DMS114 treated with DMSO at 0.1 percent for 48 hours (cell line): ENCODE results near the gene NNAT.
"Not testable (repeated sequence)": the region's sequence is repeated elsewhere in the genome, so short reads cannot be mapped to it uniquely, and the experiment has no call there.

ENCODE experiments used
- DNase-seq: peaks from one replicate; lab custom pipeline; 2025; ENCODE audit not compliant: unreplicated experiment; lab: John Stamatoyannopoulos, UW

The NNAT gene

DNA sequence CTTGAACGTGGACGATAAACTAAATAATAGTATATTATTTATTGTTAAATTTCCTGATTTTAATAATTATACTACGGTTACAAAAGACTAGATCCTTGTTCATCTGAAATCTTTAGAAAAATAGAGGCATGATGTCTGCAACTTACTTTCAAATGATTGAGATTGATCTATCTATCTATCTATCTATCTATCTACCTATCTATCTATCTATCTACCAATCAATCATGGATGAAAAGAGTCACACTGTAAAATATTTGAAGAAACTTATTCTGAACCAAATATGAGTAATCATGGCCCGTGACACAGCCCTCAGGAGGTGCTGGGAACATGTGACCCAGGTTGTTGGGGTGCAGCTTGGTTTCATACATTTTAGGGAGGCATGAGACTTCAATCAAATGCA, 18.4 kb downstream of the NNAT start:
- DNase-seq, result no peak

GRCh38 chr20:37540001-37540400, 19.0 kb downstream of the NNAT start:
- DNase-seq, result no peak

GRCh38 chr20:37540838-37541237, 19.8 kb downstream of the NNAT start:
- not testable (repeated sequence) for DNase-seq

DNA sequence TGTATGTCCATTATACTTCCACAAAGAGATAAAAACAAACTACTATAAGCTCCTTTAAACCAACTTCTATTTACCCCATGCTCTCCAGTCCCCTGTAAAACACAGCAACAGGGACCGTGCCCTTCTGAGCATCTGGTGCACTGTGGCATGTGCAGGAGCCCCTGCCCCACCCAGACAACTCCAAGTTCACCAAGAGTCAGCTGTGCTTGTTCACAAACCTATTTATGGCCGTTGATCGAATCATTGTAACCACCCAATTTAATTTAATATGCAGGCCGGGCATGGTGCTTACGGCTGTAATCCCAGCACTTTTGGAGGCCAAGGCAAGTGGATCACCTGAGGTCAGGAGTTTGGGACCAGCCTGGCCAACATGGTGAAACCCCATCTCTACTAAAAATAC, 20.3 kb downstream of the NNAT start:
- DNase-seq, result no peak

DNA sequence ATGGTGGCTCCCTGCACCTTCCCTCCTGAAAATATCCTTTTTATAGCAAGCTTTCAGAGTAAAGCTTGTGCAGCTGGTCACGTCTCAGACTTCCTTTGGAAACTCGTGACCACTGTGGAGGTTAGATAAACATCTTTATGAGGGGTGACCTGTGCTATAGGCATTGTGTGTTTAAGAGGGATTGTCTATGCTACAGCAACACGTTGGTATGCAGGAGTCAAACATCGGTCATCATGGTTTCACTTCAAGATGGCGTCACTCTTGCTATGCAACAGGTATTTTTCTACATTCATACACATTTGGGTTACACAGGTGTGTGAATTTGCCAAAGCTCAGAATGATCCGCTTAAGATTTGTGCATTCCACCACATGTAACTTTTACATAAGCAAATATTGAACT, 21.2 kb downstream of the NNAT start:
- no peak for DNase-seq

- DNase-seq, result no peak
Observed at GRCh38 chr20:37543828-37544227, 22.8 kb downstream of the NNAT start.

- no peak for DNase-seq
Observed at GRCh38 chr20:37544386-37544785, 23.3 kb downstream of the NNAT start.

DNA sequence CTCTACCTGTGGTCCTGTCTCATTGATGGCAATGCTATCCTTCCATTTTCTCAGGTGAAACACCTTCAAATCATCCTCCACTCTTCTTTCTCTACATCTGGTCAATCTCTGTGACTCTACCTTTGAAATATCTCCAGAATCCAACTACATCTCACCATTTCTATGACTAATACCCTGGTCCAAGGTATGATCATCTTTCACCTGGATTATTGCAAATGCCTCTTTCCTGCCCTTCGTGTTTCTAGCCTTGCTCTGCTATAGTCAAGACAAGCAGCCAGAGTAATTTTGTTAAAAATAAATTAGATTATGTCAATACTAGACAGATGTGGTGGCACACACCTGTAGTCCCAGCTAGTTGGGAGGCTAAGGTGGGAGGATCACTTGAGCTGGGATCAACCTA, 24.5 kb downstream of the NNAT start:
- no peak for DNase-seq

DNA sequence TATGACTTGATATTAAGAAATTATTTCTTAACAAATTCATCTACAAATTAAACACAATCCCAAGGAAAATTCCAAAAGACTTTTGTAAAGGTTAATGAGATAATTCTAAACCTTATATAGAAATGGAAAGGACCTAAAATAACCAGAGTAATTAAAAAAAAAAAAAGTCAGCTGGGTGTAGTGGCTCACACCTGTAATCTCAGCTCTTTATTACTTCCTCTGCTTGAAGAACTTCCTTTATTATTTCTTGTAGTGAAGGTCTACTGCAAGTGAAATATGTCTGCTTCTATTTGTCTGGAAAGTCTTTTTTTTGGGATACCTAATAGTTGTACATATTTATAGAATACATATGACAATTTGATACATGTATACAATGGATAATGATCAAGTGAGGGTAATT, 26.9 kb downstream of the NNAT start:
- DNase-seq, result no peak

DNA sequence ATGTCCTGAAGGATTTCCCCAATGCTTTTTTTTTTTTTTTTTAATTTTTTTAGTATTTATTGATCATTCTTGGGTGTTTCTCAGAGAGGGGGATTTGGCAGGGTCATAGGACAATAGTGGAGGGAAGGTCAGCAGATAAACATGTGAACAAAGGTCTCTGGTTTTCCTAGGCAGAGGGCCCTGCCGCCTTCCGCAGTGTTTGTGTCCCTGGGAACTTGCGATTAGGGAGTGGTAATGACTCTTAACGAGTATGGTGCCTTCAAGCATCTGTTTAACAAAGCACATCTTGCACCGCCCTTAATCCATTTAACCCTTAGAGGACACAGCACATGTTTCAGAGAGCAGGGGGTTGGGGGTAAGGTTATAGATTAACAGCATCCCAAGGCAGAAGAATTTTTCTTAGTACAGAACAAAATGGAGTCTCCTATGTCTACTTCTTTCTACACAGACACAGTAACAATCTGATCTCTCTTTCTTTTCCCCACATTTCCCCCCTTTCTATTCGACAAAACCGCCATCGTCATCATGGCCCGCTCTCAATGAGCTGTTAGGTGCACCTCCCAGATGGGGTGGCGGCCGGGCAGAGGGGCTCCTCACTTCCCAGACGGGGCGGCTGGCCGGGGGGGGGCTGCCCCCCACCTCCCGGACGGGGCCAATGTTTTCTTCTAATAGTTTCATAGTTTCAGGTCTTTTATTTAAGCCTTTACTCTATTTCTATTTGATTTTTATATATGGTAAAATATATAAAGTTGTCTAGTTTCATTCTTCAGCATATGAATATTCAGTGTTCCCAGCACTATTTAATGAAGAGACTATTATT, 29.3 kb downstream of the NNAT start:
- DNase-seq, result not testable (repeated sequence)

DNA sequence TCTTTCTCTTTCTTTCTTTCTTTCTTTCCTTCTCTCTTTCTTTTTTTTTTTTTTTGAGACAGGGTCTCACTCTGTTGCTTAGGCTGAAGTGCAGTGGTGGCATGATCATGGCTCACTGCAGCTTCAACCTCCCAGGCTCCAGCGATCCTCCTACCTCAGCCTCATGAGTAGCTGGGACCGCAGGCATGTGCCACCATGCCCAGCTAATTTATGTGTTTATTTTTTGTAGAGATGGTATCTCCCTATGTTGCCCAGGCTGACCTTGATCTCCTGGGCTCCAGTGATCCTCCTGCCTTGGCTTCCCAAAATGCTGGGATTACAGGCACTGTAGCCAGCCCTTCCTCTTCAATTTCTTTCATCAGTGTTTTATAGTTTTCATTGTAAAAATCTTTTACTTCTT, 30.6 kb downstream of the NNAT start:
- DNase-seq, result not testable (repeated sequence)

- DNase-seq, result no peak
Observed at GRCh38 chr20:37552415-37552814, 31.4 kb downstream of the NNAT start.

DNA sequence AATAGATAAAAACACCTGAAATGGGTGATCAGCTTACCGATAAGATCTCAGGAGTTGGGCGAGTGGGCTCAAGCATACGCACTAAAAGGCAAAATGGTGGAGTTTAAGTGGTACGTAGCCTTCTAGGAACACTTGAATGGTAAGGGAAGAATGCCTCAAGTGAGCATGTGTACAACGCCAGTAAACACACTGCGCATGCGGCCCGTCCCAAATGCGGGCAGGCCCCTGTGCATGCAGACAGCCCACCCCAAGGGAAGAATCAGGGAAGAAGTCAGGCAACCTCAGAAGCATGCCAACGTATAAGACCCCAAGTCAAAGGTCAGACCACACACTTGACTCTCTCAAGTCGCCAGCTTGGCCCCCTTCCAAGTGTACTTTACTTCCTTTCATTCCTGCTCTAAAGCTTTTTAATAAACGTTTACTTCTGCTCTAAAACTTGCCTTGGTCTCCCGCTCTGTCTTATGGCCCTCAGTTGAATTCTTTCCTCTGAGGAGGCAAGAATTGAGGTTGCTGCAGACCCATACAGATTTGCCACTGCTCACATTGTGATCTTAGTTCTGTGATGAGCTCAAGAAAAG, 33.8 kb downstream of the NNAT start:
- DNase-seq, result not testable (repeated sequence)

- DNase-seq, result no peak
Observed at GRCh38 chr20:37556538-37556937, 35.5 kb downstream of the NNAT start.

DNA sequence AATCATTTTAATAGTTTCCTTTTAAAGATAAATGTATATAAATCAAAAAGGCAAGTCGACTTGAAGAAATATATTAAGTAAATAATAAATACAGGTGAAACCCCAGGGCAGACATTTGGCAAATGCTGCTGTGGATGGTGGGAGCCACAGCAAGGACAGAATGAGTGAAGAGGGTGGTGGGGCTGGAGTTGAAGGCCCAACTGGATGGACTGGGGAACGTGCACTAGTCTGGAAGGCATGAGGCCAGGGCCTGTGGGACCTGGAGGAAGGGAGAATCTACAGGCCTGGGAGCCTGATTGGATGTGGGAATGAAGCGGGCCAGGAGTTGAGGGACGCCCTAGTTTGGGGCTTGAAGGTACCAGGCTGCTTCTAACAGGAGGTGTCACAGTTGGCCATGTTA, 37.3 kb downstream of the NNAT start:
- no peak for DNase-seq

- no peak for DNase-seq
Observed at GRCh38 chr20:37558779-37559178, 37.7 kb downstream of the NNAT start.

GRCh38 chr20:37559312-37560027, 38.4 kb downstream of the NNAT start:
- DNase-seq, result no peak

DNA sequence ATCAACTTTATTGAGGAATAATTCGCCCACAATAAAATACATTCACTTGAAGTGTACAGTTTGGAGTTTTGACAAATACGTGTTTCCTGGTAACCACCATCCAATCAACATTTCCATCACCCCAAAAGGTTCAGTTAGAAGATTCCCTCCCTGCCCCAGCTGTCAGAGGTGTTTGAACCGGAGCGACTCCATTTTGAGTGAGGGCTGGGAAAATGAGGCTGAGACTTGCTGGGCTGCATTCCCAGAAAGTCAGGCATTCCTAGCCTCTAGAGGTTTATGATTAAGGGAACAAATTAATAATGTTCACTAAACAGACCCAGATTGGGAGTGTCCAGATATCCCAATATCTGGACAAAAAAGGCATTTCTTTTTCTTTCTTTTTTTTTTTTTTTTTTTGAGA, 39.6 kb downstream of the NNAT start:
- DNase-seq, result no peak

DNA sequence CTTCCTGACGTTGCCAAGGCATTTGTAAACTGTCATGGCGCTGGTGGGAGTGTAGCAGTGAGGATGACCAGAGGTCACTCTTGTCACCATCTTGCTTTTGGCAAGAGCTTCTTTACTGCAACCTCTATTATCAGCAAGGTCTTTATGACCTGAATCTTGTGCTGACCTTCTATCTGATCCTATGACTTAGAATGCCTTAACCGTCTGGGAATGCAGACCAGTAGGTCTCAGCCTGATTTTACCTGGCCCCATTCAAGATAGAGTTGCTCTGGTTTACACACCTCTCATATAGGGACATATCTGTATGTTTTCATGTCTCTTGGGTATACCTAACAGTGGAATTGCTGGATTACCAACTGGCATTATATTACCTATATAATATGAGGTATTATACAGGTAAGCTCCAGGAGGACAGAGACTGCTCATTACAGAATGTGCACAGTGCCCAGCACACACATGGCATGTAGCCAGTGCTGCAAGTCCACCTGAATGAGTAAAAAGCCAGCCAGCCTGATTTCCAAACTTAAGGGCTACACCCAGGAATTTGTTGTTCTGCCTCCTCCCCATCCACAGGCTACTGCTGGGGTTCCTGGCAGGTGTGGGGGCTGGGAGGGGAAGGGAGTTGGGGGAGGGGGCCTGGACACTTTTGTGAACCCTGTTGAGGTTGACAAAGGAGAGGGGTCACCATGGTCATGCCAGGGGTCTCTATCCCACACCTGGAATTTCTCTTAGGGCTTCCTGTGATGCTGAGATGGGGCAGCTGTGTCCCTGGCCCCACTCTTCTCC, 41.8 kb downstream of the NNAT start:
- DNase-seq, result no peak

GRCh38 chr20:37564016-37564387, 43.0 kb downstream of the NNAT start:
- no peak for DNase-seq

- DNase-seq, result peak; percentile 28
Observed at GRCh38 chr20:37564388-37565133, 43.5 kb downstream of the NNAT start.
